ENCODE data around the gene HSPB8.
A peak's percentile ranks its signal among the peaks of the same experiment; 100 is the strongest.

HSPB8 gene, protein sequence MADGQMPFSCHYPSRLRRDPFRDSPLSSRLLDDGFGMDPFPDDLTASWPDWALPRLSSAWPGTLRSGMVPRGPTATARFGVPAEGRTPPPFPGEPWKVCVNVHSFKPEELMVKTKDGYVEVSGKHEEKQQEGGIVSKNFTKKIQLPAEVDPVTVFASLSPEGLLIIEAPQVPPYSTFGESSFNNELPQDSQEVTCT

DNA sequence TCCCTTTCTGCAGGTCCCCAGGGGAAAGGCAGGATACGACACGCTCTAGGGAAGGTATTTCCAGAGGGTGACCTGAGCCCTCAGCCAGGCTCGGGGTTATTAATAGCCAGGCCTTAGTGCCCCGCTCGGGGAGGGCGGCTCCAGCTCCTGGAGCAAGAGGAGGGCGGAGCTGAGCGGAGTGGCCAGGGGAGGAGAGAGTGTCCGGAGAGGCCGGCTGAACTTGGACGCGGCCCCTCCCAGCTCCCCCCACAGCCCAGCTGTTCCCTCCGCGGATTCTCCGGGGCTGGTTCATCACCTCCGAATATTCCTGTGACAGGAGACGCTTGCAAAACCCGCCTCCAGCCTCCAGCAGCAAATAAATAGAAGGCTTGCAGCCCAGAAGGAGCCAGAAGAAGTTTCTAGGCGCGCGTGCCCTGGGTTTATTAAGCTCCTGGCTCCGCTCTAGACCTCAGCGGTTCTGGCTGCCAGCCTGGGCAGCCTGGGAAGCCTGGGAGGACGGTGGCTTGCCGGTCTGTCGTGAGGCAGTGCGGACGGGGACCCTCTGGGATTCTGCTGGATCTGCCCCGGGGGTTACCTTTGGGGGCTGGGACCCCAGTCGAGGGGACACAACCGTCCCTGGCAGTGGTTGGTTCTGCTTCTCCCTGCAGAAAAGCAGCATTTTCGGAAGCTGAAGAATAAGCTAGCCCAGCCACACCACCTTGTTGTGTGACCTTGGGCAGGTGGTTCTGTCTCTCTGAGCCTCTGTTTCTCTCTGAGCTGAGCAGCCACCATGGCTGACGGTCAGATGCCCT, at the start of gene HSPB8:
Gene HSPB8 (plus strand): TSS at position 388 of the 791 bp plus-strand sequence. CDS start 382 bp downstream, at position 770.
- TF ChIP-seq CTCF (IDR thresholded peaks at IDR 0.05; ENCODE audit: control insufficient read depth, insufficient read depth, low read depth, low read length, missing control alignments) = no peak
- DNase-seq (ENCODE audit: low read depth) = no peak
- peak within 1 kb of the TSS; percentile 16 for H3K4me3 ChIP-seq (ENCODE audit: control insufficient read depth, low read depth, low read length)

DNA sequence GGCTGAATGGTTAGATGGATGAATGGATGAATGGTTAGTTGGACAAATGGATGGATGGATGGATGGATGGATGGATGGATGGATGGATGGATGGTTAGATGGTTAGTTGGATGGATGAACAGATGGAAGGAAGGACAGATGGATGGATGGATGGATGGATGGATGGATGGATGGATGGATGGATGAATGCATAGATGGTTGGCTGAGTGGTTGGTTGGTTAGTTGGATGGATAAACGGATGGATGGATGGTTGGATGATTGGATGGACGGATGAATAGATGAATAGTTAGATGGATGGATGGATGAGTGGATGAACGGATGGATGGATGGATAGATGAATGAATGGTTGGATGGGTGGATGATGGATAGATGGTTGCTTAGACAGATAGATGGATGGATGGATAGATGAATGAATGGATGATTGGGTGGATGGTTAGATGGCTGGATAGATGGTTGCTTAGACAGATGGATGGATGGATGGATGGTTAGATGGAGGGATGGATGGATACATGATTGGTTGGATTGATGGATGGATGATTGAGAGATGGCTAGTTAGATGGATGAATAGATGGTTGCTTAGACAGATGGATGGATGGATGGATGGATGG, 48.8 kb upstream of the HSPB8 start:
- TF ChIP-seq CTCF (IDR thresholded peaks at IDR 0.05; ENCODE audit: control insufficient read depth, insufficient read depth, low read depth, low read length, missing control alignments) = no peak
- H3K4me3 ChIP-seq (ENCODE audit: control insufficient read depth, low read depth, low read length) = no peak overlapping the region
- DNase-seq (ENCODE audit: low read depth) = no peak

GRCh38 chr12:119130523-119130922, 48.2 kb upstream of the HSPB8 start:
- H3K4me3 ChIP-seq (ENCODE audit: control insufficient read depth, low read depth, low read length) = no peak overlapping the region
- no peak for TF ChIP-seq CTCF (IDR thresholded peaks at IDR 0.05; ENCODE audit: control insufficient read depth, insufficient read depth, low read depth, low read length, missing control alignments)
- DNase-seq (ENCODE audit: low read depth) = no peak

DNA sequence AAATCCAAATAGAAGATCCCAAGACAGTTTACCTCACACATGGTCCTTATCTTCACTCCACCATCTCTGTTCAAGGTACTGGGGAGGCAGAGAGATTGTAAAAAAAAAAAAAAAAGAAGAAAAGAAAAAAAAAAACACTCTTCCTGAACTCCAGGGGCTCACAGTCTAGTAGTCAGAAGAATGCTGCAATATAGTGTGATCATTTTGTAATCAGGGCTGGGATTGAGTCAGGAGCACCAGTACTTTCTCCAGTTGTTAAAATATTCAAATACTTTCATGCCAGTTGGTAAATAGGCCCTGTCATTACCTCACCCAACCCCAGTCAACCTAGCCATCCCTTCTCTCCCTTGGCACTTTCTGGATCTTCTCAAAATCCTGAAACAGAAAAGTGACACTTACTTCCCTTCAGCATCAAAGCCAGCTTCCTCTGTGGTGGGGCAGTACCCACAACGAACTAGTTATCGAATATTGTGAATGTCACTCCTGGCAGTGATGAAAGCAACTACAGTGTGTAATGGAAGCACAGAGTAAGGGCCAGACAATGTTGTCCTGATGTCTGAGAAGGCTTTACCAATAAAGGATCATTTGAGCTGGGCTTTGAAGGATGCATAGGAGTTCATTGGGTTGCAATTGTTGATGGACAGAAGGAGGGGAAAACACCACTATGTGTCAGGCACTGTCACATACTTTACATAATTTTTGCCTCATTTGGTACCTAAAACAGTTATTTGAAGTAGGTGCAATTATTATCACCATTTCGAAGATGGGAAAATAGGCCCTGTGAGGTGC, 44.3 kb upstream of the HSPB8 start:
- TF ChIP-seq CTCF (IDR thresholded peaks at IDR 0.05; ENCODE audit: control insufficient read depth, insufficient read depth, low read depth, low read length, missing control alignments) = no peak
- DNase-seq (ENCODE audit: low read depth) = no peak
- H3K4me3 ChIP-seq (ENCODE audit: control insufficient read depth, low read depth, low read length) = no peak overlapping the region

GRCh38 chr12:119136811-119137410, 41.8 kb upstream of the HSPB8 start:
- DNase-seq (ENCODE audit: low read depth) = no peak
- no peak for TF ChIP-seq CTCF (IDR thresholded peaks at IDR 0.05; ENCODE audit: control insufficient read depth, insufficient read depth, low read depth, low read length, missing control alignments)
- no peak overlapping the region for H3K4me3 ChIP-seq (ENCODE audit: control insufficient read depth, low read depth, low read length)

- DNase-seq (ENCODE audit: low read depth) = no peak
- H3K4me3 ChIP-seq (ENCODE audit: control insufficient read depth, low read depth, low read length) = no peak overlapping the region
- no peak for TF ChIP-seq CTCF (IDR thresholded peaks at IDR 0.05; ENCODE audit: control insufficient read depth, insufficient read depth, low read depth, low read length, missing control alignments)
Observed at GRCh38 chr12:119139448-119139847, 39.3 kb upstream of the HSPB8 start.
